Aorta (tissue), 5 donors: ENCODE results near the gene TRIM40. TPM values are rescaled to one million over a fixed set of nuclear protein-coding genes. Genes with fewer than 3 reads are reported as not detected.

ENCODE experiments used
- ATAC-seq: fragments of 200-7000 bp; cut with Tn5 transposase; one replicate; pipeline ENCODE4 v1.9.1; 2022; ENCODE audit warnings: moderate library complexity; ENCODE audit not compliant: low FRiP score
- DNase-seq, 2 donors: peaks; one replicate each; pipeline ENCODE4 v3.0.0-alpha.2; 2020
- H3K27ac ChIP-seq, 2 donors: one replicate each; pipeline ENCODE4 v1.5.1; 2013; ENCODE audit warnings: low read length in 2 of 2, mild to moderate bottlenecking in 2 of 2, moderate library complexity in 2 of 2, control low read depth in 1 of 2, inconsistent platforms in 1 of 2, low read depth in 1 of 2
- H3K27me3 ChIP-seq, 2 donors: one replicate each; pipeline ENCODE4 v1.6.1; 2013; ENCODE audit warnings: control low read depth in 1 of 2, low read length in 1 of 2, mild to moderate bottlenecking in 1 of 2, moderate library complexity in 1 of 2; ENCODE audit not compliant: insufficient read depth in 2 of 2, control insufficient read depth in 1 of 2
- H3K36me3 ChIP-seq, 2 donors: one replicate each; pipeline ENCODE4 v1.6.1; 2013; ENCODE audit warnings: control low read depth in 1 of 2, low read length in 1 of 2, mild to moderate bottlenecking in 1 of 2; ENCODE audit not compliant: insufficient read depth in 2 of 2, control insufficient read depth in 1 of 2
- H3K4me1 ChIP-seq, 2 donors: one replicate each; pipeline ENCODE4 v1.6.1; 2013; ENCODE audit warnings: low read length in 2 of 2, control low read depth in 1 of 2, mild to moderate bottlenecking in 1 of 2, moderate library complexity in 1 of 2; ENCODE audit not compliant: insufficient read depth in 2 of 2, control insufficient read depth in 1 of 2
- H3K4me3 ChIP-seq, 2 donors: one replicate each; pipeline ENCODE4 v1.5.1; 2013; ENCODE audit warnings: low read length in 2 of 2, control low read depth in 1 of 2, mild to moderate bottlenecking in 1 of 2
- H3K9me3 ChIP-seq: one replicate; pipeline ENCODE4 v1.6.1; 2013; ENCODE audit warnings: mild to moderate bottlenecking, low read length; ENCODE audit not compliant: control insufficient read depth
- WGBS, 2 donors: extraction: QIAGEN DNeasy Blood & Tissue Kit; methylation state at CpG; one replicate each; pipeline ENCODE4 v1.1.7; 2013; 5-methylcytosine and 5-hydroxymethylcytosine counted together
- intact Hi-C, 2 donors: fragments of 100-400 bp; cut with DNase I; formaldehyde crosslinking; loops; one replicate each; pipeline versions ENCODE4 v1.14.2 to v1.15.0; 2022
- polyA plus RNA-seq, 2 donors: library from polyadenylated mRNA; stranded (reverse); fragments of 200-250 nt; gene quantifications; one replicate each; pipeline ENCODE4 v1.2.3, GENCODE V29; 2013
- total RNA-seq, 2 donors: library from RNA; stranded (reverse); fragmentation: NEBNext Ultra II Directional; extraction: Animal tissue kit (Norgen Biotek cat#: 25700); gene quantifications; one replicate each; pipeline ENCODE4 v1.2.1, GENCODE V29; 2021
- donor health status: healthy with polysubstance abuse.
- donor health status: Bipolar disorder and iron deficiency.
- donor health status: DM: no; HTN: no; CAD: no.
- donor health status: DM: no; HTN: no; CAD: no.
- donor health status: DM: yes; HTN: yes; CAD: no.

The TRIM40 gene
- total and polyA plus RNA-seq, 4 donors: 2.9 TPM; not detected in 3

DNA sequence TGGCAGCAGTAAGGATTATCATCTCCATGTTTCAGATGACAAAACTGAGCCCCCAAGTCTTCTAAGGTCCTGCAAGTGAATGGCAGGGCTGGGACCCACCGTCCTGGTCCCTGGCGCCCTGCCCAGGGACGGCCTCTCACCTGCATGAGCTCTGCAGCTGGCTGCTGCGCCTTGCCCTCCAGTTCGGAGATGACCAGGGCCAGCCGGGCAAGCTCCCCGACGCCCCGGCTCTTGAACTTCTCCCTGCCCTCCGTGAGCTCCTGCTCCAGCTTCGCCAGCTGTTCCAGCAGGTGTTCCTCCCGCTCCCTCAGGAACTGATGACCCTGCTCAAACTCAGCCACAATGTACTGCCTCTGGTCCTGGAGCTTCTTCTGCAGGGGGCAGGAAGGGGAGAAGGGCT lies 60.4 kb downstream of the TRIM40 start:
- peaks cover 0 to 18% of the 10 kb centered on the region in 2 donors for H3K36me3 ChIP-seq
- DNase-seq: no peak
- 95% methylated on average over 12 of the region's 12 CpGs for WGBS, 2 donors
- no peaks in the 10 kb centered on the region for H3K9me3 ChIP-seq
- intact Hi-C loops: no loop called here
- ATAC-seq: no peak
- H3K4me1 ChIP-seq: no peaks in the 10 kb centered on the region
- H3K27me3 ChIP-seq: no peaks in the 10 kb centered on the region
- H3K4me3 ChIP-seq: no peak overlapping the region
- no peak overlapping the region for H3K27ac ChIP-seq

Other genes with a start within 250 kb of the TRIM40 start
- 100 to 1,000 TPM; 468 to 599 TPM for gene HLA-A, start 193.6 kb upstream of the TRIM40 start, total RNA-seq
- 100 to 1,000 TPM; 216 to 526 TPM for gene HLA-A, start 193.6 kb upstream of the TRIM40 start, polyA plus RNA-seq
- gene POLR1H, start 74.9 kb upstream of the TRIM40 start, total RNA-seq: 10 to 100 TPM; 20.5 to 21.4 TPM
- gene POLR1H, start 74.9 kb upstream of the TRIM40 start, polyA plus RNA-seq: 10 to 100 TPM; 21.0 to 42.1 TPM
- 10 to 100 TPM; 40.0 to 43.8 TPM for gene PPP1R11, start 68.9 kb upstream of the TRIM40 start, total RNA-seq
- 10 to 100 TPM; 61.6 to 66.7 TPM for gene PPP1R11, start 68.9 kb upstream of the TRIM40 start, polyA plus RNA-seq
- not detected for gene RNF39, start 60.4 kb upstream of the TRIM40 start, total RNA-seq
- gene RNF39, start 60.4 kb upstream of the TRIM40 start, polyA plus RNA-seq: under 1 TPM in 1 of 2 donors, not detected in 1; 0.26 TPM
- gene TRIM31, start 23.1 kb upstream of the TRIM40 start, total RNA-seq: not detected
- 10 to 100 TPM in 1 of 2 donors, under 1 TPM in 1; 0.79 to 13.8 TPM for gene TRIM31, start 23.1 kb upstream of the TRIM40 start, polyA plus RNA-seq
- gene TRIM10, start 25.1 kb downstream of the TRIM40 start, total RNA-seq: under 1 TPM in 1 of 2 donors, not detected in 1; 0.12 TPM
- gene TRIM10, start 25.1 kb downstream of the TRIM40 start, polyA plus RNA-seq: under 1 TPM in 1 of 2 donors, not detected in 1; 0.13 TPM
- gene TRIM15, start 27.4 kb downstream of the TRIM40 start, total RNA-seq: not detected
- 1 to 10 TPM; 1.6 to 7.0 TPM for gene TRIM15, start 27.4 kb downstream of the TRIM40 start, polyA plus RNA-seq
- gene TRIM26, start 77.3 kb downstream of the TRIM40 start, total RNA-seq: 10 to 100 TPM; 35.1 to 36.5 TPM
- gene TRIM26, start 77.3 kb downstream of the TRIM40 start, polyA plus RNA-seq: 10 to 100 TPM; 20.1 to 24.3 TPM
- 10 to 100 TPM; 13.8 to 15.5 TPM for gene TRIM39, start 190.8 kb downstream of the TRIM40 start, total RNA-seq
- 10 to 100 TPM; 10.3 to 15.7 TPM for gene TRIM39, start 190.8 kb downstream of the TRIM40 start, polyA plus RNA-seq
- gene RPP21, start 209.0 kb downstream of the TRIM40 start, total RNA-seq: 10 to 100 TPM; 26.7 to 32.8 TPM
- gene RPP21, start 209.0 kb downstream of the TRIM40 start, polyA plus RNA-seq: 100 to 1,000 TPM in 1 of 2 donors, 10 to 100 TPM in 1; 78.0 to 119 TPM